Liver (tissue), 3 donors: ENCODE measurements around the gene ABTB2.

ENCODE experiments used
- EGR1 ChIP-seq, 2 donors: IDR thresholded peaks; 2 replicates each; pipeline ENCODE4 v1.6.1; 2016 to 2018; ENCODE audit warnings: antibody characterized with exemption in 2 of 2, low read depth in 2 of 2
- RAD21 ChIP-seq, 2 donors: IDR thresholded peaks; 2 replicates each; pipeline ENCODE4 v1.6.1; 2016; ENCODE audit warnings: antibody characterized with exemption in 2 of 2, mild to moderate bottlenecking in 2 of 2
- RXRA ChIP-seq, 2 donors: IDR thresholded peaks; 2 replicates each; pipeline ENCODE4 v1.6.1; 2017 to 2018; ENCODE audit warnings: antibody characterized with exemption in 2 of 2, mild to moderate bottlenecking in 1 of 2
- SP1 ChIP-seq: IDR thresholded peaks from 2 replicates; pipeline ENCODE4 v1.6.1; 2018; ENCODE audit warnings: antibody characterized with exemption, mild to moderate bottlenecking
- TF ChIP-seq, protein P1 (sequence below): IDR thresholded peaks from 2 replicates; pipeline ENCODE4 v1.6.1; 2016; ENCODE audit warnings: antibody characterized with exemption
- TF ChIP-seq, protein P2 (sequence below): IDR thresholded peaks from 2 replicates; pipeline ENCODE4 v1.6.1; 2016; ENCODE audit warnings: antibody characterized with exemption, mild to moderate bottlenecking
- TF ChIP-seq, protein P3 (sequence below): fragments of 150-350 bp; IDR thresholded peaks from 2 replicates; pipeline ENCODE4 v1.5.1; 2017; ENCODE audit warnings: improper control_type of control experiment, low read depth, low read length; ENCODE audit not compliant: missing input control
- donor health status: healthy.
- donor health status: healthy.

DNA sequence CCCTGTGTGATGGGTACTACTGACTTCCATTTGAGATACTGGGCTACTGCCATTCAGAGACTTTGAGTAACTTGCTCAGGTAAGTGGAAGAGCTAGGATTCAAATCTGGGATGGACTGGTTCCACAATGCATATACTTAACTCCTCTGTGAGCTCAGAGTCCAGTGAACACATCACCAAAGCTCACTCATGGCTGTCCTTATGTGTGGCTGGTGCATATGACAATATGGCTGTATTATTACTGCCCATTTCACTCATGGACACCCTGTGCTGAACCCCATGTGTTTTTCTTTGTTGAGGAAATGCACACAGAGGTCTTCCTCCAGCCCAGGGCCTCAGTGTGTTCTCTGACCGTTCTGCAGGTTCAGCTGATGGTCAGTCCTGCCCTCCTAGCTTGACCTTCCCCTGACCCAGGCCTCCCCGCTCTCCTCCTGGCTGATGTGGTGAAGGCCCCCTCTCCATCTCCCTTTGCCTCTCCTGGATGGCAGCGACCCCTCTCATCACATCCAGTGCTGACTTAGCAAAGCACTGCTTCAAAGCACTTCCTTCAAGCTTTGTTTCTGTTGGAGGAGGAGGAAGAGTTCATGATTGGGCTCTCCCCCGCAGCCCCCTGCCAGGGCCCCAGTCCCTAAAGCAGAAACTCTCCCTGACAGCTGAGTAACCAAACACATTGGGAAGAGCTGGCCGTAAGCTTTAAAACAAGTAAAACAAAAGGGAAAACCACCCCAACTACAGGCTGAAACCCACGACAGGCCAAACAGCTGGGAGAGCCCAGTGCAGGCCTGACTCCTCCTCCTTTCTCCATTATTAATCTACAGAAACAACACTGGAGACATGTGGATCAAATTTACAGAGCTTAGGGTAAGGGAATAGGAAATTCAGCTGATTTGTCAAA, 151.2 kb downstream of the ABTB2 start:
- TF ChIP-seq, protein P1, sequence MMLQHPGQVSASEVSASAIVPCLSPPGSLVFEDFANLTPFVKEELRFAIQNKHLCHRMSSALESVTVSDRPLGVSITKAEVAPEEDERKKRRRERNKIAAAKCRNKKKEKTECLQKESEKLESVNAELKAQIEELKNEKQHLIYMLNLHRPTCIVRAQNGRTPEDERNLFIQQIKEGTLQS = no peak
- TF ChIP-seq, protein P2, sequence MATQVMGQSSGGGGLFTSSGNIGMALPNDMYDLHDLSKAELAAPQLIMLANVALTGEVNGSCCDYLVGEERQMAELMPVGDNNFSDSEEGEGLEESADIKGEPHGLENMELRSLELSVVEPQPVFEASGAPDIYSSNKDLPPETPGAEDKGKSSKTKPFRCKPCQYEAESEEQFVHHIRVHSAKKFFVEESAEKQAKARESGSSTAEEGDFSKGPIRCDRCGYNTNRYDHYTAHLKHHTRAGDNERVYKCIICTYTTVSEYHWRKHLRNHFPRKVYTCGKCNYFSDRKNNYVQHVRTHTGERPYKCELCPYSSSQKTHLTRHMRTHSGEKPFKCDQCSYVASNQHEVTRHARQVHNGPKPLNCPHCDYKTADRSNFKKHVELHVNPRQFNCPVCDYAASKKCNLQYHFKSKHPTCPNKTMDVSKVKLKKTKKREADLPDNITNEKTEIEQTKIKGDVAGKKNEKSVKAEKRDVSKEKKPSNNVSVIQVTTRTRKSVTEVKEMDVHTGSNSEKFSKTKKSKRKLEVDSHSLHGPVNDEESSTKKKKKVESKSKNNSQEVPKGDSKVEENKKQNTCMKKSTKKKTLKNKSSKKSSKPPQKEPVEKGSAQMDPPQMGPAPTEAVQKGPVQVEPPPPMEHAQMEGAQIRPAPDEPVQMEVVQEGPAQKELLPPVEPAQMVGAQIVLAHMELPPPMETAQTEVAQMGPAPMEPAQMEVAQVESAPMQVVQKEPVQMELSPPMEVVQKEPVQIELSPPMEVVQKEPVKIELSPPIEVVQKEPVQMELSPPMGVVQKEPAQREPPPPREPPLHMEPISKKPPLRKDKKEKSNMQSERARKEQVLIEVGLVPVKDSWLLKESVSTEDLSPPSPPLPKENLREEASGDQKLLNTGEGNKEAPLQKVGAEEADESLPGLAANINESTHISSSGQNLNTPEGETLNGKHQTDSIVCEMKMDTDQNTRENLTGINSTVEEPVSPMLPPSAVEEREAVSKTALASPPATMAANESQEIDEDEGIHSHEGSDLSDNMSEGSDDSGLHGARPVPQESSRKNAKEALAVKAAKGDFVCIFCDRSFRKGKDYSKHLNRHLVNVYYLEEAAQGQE = no peak
- TF ChIP-seq RXRA (IDR thresholded peaks at IDR 0.05) = no peak
- TF ChIP-seq, protein P3, sequence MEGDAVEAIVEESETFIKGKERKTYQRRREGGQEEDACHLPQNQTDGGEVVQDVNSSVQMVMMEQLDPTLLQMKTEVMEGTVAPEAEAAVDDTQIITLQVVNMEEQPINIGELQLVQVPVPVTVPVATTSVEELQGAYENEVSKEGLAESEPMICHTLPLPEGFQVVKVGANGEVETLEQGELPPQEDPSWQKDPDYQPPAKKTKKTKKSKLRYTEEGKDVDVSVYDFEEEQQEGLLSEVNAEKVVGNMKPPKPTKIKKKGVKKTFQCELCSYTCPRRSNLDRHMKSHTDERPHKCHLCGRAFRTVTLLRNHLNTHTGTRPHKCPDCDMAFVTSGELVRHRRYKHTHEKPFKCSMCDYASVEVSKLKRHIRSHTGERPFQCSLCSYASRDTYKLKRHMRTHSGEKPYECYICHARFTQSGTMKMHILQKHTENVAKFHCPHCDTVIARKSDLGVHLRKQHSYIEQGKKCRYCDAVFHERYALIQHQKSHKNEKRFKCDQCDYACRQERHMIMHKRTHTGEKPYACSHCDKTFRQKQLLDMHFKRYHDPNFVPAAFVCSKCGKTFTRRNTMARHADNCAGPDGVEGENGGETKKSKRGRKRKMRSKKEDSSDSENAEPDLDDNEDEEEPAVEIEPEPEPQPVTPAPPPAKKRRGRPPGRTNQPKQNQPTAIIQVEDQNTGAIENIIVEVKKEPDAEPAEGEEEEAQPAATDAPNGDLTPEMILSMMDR = no peak
- TF ChIP-seq RAD21 (IDR thresholded peaks at IDR 0.05) = no peak
- TF ChIP-seq SP1 = no peak
- no peak for TF ChIP-seq EGR1 (IDR thresholded peaks at IDR 0.05; ENCODE audit: low read depth in 2 of 2)
